Measurements from ENCODE around the gene MTHFSD.

MTHFSD gene

GRCh38 chr16:86542756-86543750 lies 12.0 kb downstream of the MTHFSD start:
- TF ChIP-seq POLR2A (IDR thresholded peaks at IDR 0.05; ENCODE audit: low read depth, low read length) = no peak
- DNase-seq (ENCODE audit: insufficient read length, low spot score) (no peak), FAIRE-seq (no peak)

GRCh38 chr16:86541560-86541959 lies 13.5 kb downstream of the MTHFSD start:
- FAIRE-seq = no peak
- DNase-seq (ENCODE audit: insufficient read length, low spot score) = no peak
- TF ChIP-seq POLR2A (IDR thresholded peaks at IDR 0.05; ENCODE audit: low read depth, low read length) = no peak

GRCh38 chr16:86540894-86541293 lies 14.1 kb downstream of the MTHFSD start:
- no peak for TF ChIP-seq POLR2A (IDR thresholded peaks at IDR 0.05; ENCODE audit: low read depth, low read length)
- FAIRE-seq (no peak), DNase-seq (ENCODE audit: insufficient read length, low spot score) (no peak)

- no peak for FAIRE-seq
These were observed 16.7 kb downstream of the MTHFSD start for GRCh38 chr16:86538196-86538780.

GRCh38 chr16:86537486-86537885 lies 17.5 kb downstream of the MTHFSD start:
- no peak for TF ChIP-seq POLR2A (IDR thresholded peaks at IDR 0.05; ENCODE audit: low read depth, low read length)
- no peak for FAIRE-seq
- no peak for DNase-seq (ENCODE audit: insufficient read length, low spot score)

More at GRCh38 chr16:86538196-86538780, 16.7 kb downstream of the MTHFSD start:
- no peak for TF ChIP-seq POLR2A (IDR thresholded peaks at IDR 0.05; ENCODE audit: low read depth, low read length)
- DNase-seq (ENCODE audit: insufficient read length, low spot score) = no peak

GRCh38 chr16:86536621-86537020 lies 18.4 kb downstream of the MTHFSD start:
- DNase-seq (ENCODE audit: insufficient read length, low spot score) (no peak), FAIRE-seq (no peak)
- no peak for TF ChIP-seq POLR2A (IDR thresholded peaks at IDR 0.05; ENCODE audit: low read depth, low read length)

GRCh38 chr16:86534779-86535615 lies 20.0 kb downstream of the MTHFSD start:
- TF ChIP-seq POLR2A (IDR thresholded peaks at IDR 0.05; ENCODE audit: low read depth, low read length) = no peak
- DNase-seq (ENCODE audit: insufficient read length, low spot score) = no peak
- FAIRE-seq = no peak

- no peak for FAIRE-seq
- no peak for TF ChIP-seq POLR2A (IDR thresholded peaks at IDR 0.05; ENCODE audit: low read depth, low read length)
- DNase-seq (ENCODE audit: insufficient read length, low spot score) = no peak
These were observed 21.2 kb downstream of the MTHFSD start for GRCh38 chr16:86533767-86534351.

- FAIRE-seq = no peak
- no peak for TF ChIP-seq POLR2A (IDR thresholded peaks at IDR 0.05; ENCODE audit: low read depth, low read length)
- no peak for DNase-seq (ENCODE audit: insufficient read length, low spot score)
These were observed 22.0 kb downstream of the MTHFSD start for GRCh38 chr16:86533076-86533475.

GRCh38 chr16:86532526-86532815 lies 22.6 kb downstream of the MTHFSD start:
- FAIRE-seq (no peak), DNase-seq (ENCODE audit: insufficient read length, low spot score) (no peak)
- TF ChIP-seq POLR2A (IDR thresholded peaks at IDR 0.05; ENCODE audit: low read depth, low read length) = no peak

- DNase-seq (ENCODE audit: insufficient read length, low spot score) = no peak
- FAIRE-seq = no peak
- TF ChIP-seq POLR2A (IDR thresholded peaks at IDR 0.05; ENCODE audit: low read depth, low read length) = no peak
These were observed 23.2 kb downstream of the MTHFSD start for GRCh38 chr16:86531641-86532525.

- no peak for FAIRE-seq
- no peak for TF ChIP-seq POLR2A (IDR thresholded peaks at IDR 0.05; ENCODE audit: low read depth, low read length)
- no peak for DNase-seq (ENCODE audit: insufficient read length, low spot score)
These were observed 23.9 kb downstream of the MTHFSD start for GRCh38 chr16:86531191-86531545.
